Upper lobe of left lung (tissue), 4 donors: Measurements from ENCODE around the gene LNX1.

Source experiments
- EP300 ChIP-seq, 4 donors: sonication (generic); formaldehyde crosslinking; IDR thresholded peaks; one replicate each; pipeline ENCODE4 v1.5.1; 2017; ENCODE audit warnings: antibody characterized with exemption in 4 of 4, control low read depth in 2 of 4
- POLR2A ChIP-seq, 4 donors: fragments of 450-650 bp; IDR thresholded peaks; one replicate each; pipeline ENCODE4 v1.5.1; 2016 to 2017; ENCODE audit warnings: antibody characterized with exemption in 4 of 4, mild to moderate bottlenecking in 2 of 4
- POLR2AphosphoS5 ChIP-seq, 2 donors: sonication (generic); formaldehyde crosslinking; IDR thresholded peaks; one replicate each; pipeline ENCODE4 v1.5.1; 2017; ENCODE audit warnings: antibody characterized with exemption in 2 of 2
- TF ChIP-seq, protein P1 (sequence below), 6 experiments: fragments of 450-650 bp in 4 of 6; fragments of 200-600 bp in 2 of 6; sonication (generic) in 2 of 6; IDR thresholded peaks; one replicate each; pipeline ENCODE4 v1.5.1; 2016 to 2019; ENCODE audit warnings: antibody characterized with exemption in 6 of 6

DNA sequence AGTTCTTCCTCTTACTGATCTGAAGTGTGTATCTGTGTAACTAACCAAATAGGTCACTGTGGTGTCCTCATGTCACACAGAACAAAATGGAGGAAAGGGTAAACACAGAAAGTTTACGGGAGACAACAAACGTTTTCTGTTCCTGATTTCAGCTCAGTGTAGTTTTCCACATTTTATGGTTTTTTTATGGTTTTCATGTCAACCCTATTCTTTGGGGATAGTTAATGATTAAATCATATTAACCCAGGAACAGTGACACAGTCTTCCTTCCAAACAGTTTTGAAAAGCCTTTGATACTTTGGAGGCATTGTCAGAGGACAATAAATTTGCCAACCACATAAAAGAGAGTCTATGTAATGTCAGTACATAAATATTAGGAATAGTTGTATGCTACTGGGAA lies 4.2 kb downstream of the LNX1 start:
- TF ChIP-seq, protein P1, sequence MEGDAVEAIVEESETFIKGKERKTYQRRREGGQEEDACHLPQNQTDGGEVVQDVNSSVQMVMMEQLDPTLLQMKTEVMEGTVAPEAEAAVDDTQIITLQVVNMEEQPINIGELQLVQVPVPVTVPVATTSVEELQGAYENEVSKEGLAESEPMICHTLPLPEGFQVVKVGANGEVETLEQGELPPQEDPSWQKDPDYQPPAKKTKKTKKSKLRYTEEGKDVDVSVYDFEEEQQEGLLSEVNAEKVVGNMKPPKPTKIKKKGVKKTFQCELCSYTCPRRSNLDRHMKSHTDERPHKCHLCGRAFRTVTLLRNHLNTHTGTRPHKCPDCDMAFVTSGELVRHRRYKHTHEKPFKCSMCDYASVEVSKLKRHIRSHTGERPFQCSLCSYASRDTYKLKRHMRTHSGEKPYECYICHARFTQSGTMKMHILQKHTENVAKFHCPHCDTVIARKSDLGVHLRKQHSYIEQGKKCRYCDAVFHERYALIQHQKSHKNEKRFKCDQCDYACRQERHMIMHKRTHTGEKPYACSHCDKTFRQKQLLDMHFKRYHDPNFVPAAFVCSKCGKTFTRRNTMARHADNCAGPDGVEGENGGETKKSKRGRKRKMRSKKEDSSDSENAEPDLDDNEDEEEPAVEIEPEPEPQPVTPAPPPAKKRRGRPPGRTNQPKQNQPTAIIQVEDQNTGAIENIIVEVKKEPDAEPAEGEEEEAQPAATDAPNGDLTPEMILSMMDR (IDR thresholded peaks at IDR 0.05): no peak
- TF ChIP-seq POLR2A (IDR thresholded peaks at IDR 0.05): no peak
- TF ChIP-seq EP300 (IDR thresholded peaks at IDR 0.05): no peak
- no peak for TF ChIP-seq POLR2AphosphoS5 (IDR thresholded peaks at IDR 0.05)
